ENCODE data around the gene HACD3. TPM values are rescaled to one million over a fixed set of nuclear protein-coding genes. Genes with fewer than 3 reads are reported as not detected.
"Not testable (repeated sequence)": the region's sequence is repeated elsewhere in the genome, so short reads cannot be mapped to it uniquely, and the experiment has no call there.

HACD3 gene
- total and polyA plus RNA-seq, 2 donors (not counting 1 experiment from before 2014, with no cell fraction given) = 80.7 to 95.6 TPM

- Histone ChIP-seq H3K9ac (ENCODE audit: insufficient read depth, low read length) (no peak overlapping the region), H3K9me3 (ENCODE audit: control insufficient read depth, insufficient read depth, low read depth, low read length) (no peaks in the 10 kb centered on the region), H4K20me1 (ENCODE audit: control insufficient read depth, extremely low read depth, insufficient read depth, low read length) (no peaks in the 10 kb centered on the region), H3K79me2 (ENCODE audit: control insufficient read depth, insufficient read depth, low read length) (peaks cover 20% of the 10 kb centered on the region), H3K4me3 (replicated peaks in 1 of 4; ENCODE audit: control extremely low read depth in 1 of 4, insufficient read depth in 1 of 4, low read depth in 3 of 4, low read length in 4 of 4) (no peak overlapping the region), H2AFZ (ENCODE audit: low read length) (peak overlapping the region; percentile 5), H3K27me3 (ENCODE audit: control insufficient read depth, insufficient read depth, low read length) (no peaks in the 10 kb centered on the region), H3K27ac (ENCODE audit: insufficient read depth, low read length) (no peak overlapping the region), H3K4me1 (ENCODE audit: control insufficient read depth, extremely low read depth, insufficient read depth, low read length) (peaks cover 9% of the 10 kb centered on the region), H3K4me2 (ENCODE audit: extremely low read depth, insufficient read depth, low read length) (peak overlapping the region; percentile 15), H3K36me3 (ENCODE audit: control insufficient read depth, insufficient read depth, low read length) (no peaks in the 10 kb centered on the region)
- TF ChIP-seq, protein P1, sequence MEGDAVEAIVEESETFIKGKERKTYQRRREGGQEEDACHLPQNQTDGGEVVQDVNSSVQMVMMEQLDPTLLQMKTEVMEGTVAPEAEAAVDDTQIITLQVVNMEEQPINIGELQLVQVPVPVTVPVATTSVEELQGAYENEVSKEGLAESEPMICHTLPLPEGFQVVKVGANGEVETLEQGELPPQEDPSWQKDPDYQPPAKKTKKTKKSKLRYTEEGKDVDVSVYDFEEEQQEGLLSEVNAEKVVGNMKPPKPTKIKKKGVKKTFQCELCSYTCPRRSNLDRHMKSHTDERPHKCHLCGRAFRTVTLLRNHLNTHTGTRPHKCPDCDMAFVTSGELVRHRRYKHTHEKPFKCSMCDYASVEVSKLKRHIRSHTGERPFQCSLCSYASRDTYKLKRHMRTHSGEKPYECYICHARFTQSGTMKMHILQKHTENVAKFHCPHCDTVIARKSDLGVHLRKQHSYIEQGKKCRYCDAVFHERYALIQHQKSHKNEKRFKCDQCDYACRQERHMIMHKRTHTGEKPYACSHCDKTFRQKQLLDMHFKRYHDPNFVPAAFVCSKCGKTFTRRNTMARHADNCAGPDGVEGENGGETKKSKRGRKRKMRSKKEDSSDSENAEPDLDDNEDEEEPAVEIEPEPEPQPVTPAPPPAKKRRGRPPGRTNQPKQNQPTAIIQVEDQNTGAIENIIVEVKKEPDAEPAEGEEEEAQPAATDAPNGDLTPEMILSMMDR (conservative IDR thresholded peaks at IDR 0.05 in 1 of 2, IDR thresholded peaks at IDR 0.05 in 1 of 2; ENCODE audit: low read depth in 1 of 2, low read length in 2 of 2) = no peak
- no peak for TF ChIP-seq EZH2 (IDR thresholded peaks at IDR 0.05; ENCODE audit: low read length, missing control alignments)
- peak in 1 of 2 donors; percentile 4 for DNase-seq (ENCODE audit: low read depth in 2 of 2)
Observed at GRCh38 chr15:65612616-65612946, 82.3 kb downstream of the HACD3 start.

- Histone ChIP-seq H3K4me2 (ENCODE audit: extremely low read depth, insufficient read depth, low read length) (no peak overlapping the region), H3K79me2 (ENCODE audit: control insufficient read depth, insufficient read depth, low read length) (peaks cover 20% of the 10 kb centered on the region), H3K27ac (ENCODE audit: insufficient read depth, low read length) (no peak overlapping the region), H3K4me1 (ENCODE audit: control insufficient read depth, extremely low read depth, insufficient read depth, low read length) (peaks cover 9% of the 10 kb centered on the region), H3K36me3 (ENCODE audit: control insufficient read depth, insufficient read depth, low read length) (no peaks in the 10 kb centered on the region), H3K9ac (ENCODE audit: insufficient read depth, low read length) (no peak overlapping the region), H3K4me3 (replicated peaks in 1 of 4; ENCODE audit: control extremely low read depth in 1 of 4, insufficient read depth in 1 of 4, low read depth in 3 of 4, low read length in 4 of 4) (no peak overlapping the region), H4K20me1 (ENCODE audit: control insufficient read depth, extremely low read depth, insufficient read depth, low read length) (no peaks in the 10 kb centered on the region), H2AFZ (ENCODE audit: low read length) (no peak overlapping the region), H3K9me3 (ENCODE audit: control insufficient read depth, insufficient read depth, low read depth, low read length) (no peaks in the 10 kb centered on the region), H3K27me3 (ENCODE audit: control insufficient read depth, insufficient read depth, low read length) (no peaks in the 10 kb centered on the region)
- TF ChIP-seq, protein P1 (conservative IDR thresholded peaks at IDR 0.05 in 1 of 2, IDR thresholded peaks at IDR 0.05 in 1 of 2; ENCODE audit: low read depth in 1 of 2, low read length in 2 of 2) = no peak
- no peak for TF ChIP-seq EZH2 (IDR thresholded peaks at IDR 0.05; ENCODE audit: low read length, missing control alignments)
- no peak for DNase-seq (ENCODE audit: low read depth in 2 of 2)
Observed at GRCh38 chr15:65612949-65613744, 82.9 kb downstream of the HACD3 start.

GRCh38 chr15:65615887-65616286, 85.6 kb downstream of the HACD3 start:
- not testable (repeated sequence) for H3K27ac ChIP-seq (ENCODE audit: insufficient read depth, low read length); H3K4me1 ChIP-seq (ENCODE audit: control insufficient read depth, extremely low read depth, insufficient read depth, low read length); H3K36me3 ChIP-seq (ENCODE audit: control insufficient read depth, insufficient read depth, low read length); H3K9me3 ChIP-seq (ENCODE audit: control insufficient read depth, insufficient read depth, low read depth, low read length); H2AFZ ChIP-seq (ENCODE audit: low read length); H4K20me1 ChIP-seq (ENCODE audit: control insufficient read depth, extremely low read depth, insufficient read depth, low read length); H3K4me2 ChIP-seq (ENCODE audit: extremely low read depth, insufficient read depth, low read length); H3K79me2 ChIP-seq (ENCODE audit: control insufficient read depth, insufficient read depth, low read length); H3K9ac ChIP-seq (ENCODE audit: insufficient read depth, low read length); DNase-seq (ENCODE audit: low read depth in 2 of 2); H3K27me3 ChIP-seq (ENCODE audit: control insufficient read depth, insufficient read depth, low read length); H3K4me3 ChIP-seq (replicated peaks in 1 of 4; ENCODE audit: control extremely low read depth in 1 of 4, insufficient read depth in 1 of 4, low read depth in 3 of 4, low read length in 4 of 4)
